Liver (tissue), 9 donors: ENCODE measurements around the gene IKZF1. TPM values are rescaled to one million over a fixed set of nuclear protein-coding genes. Genes with fewer than 3 reads are reported as not detected.

Experiments
- DNase-seq: peaks from one replicate; pipeline ENCODE4 v3.0.0-alpha.2; 2017; ENCODE audit warnings: low spot score
- H3K27ac ChIP-seq, 2 donors: one replicate each; pipeline ENCODE4 v1.7.0; 2013; ENCODE audit warnings: inconsistent platforms in 2 of 2, low read length in 2 of 2, control low read depth in 1 of 2, low read depth in 1 of 2, mild to moderate bottlenecking in 1 of 2
- H3K27me3 ChIP-seq, 4 donors: one replicate each; pipeline versions ENCODE4 v1.6.1 to v1.7.0; 2013; ENCODE audit warnings: low read length in 3 of 4, inconsistent platforms in 1 of 4, mild to moderate bottlenecking in 1 of 4, moderate library complexity in 1 of 4; ENCODE audit not compliant: control insufficient read depth in 4 of 4, insufficient read depth in 4 of 4
- H3K36me3 ChIP-seq, 4 donors: one replicate each; pipeline versions ENCODE4 v1.6.1 to v1.7.0; 2013; ENCODE audit warnings: low read length in 3 of 4, mild to moderate bottlenecking in 3 of 4, low read depth in 1 of 4, moderate library complexity in 1 of 4; ENCODE audit not compliant: control insufficient read depth in 4 of 4, insufficient read depth in 3 of 4
- H3K4me1 ChIP-seq, 4 donors: one replicate each; pipeline versions ENCODE4 v1.6.1 to v1.7.0; 2013; ENCODE audit warnings: low read length in 3 of 4, mild to moderate bottlenecking in 3 of 4, moderate library complexity in 1 of 4; ENCODE audit not compliant: control insufficient read depth in 4 of 4, insufficient read depth in 4 of 4
- H3K4me3 ChIP-seq, 3 donors: one replicate each; pipeline versions ENCODE4 v1.6.1 to v1.7.0; 2013; ENCODE audit warnings: low read length in 3 of 3, control low read depth in 1 of 3, low read depth in 1 of 3, mild to moderate bottlenecking in 1 of 3
- H3K9ac ChIP-seq, 2 donors: one replicate each; pipeline ENCODE4 v1.7.0; 2013; ENCODE audit warnings: low read length in 2 of 2, mild to moderate bottlenecking in 2 of 2, moderate library complexity in 2 of 2, control low read depth in 1 of 2, low read depth in 1 of 2
- H3K9me3 ChIP-seq, 4 donors: one replicate each; pipeline versions ENCODE4 v1.6.1 to v1.7.0; 2013; ENCODE audit warnings: low read length in 3 of 4; ENCODE audit not compliant: control insufficient read depth in 4 of 4
- EGR1 ChIP-seq, 2 donors: IDR thresholded peaks; 2 replicates each; pipeline ENCODE4 v1.6.1; 2016 to 2018; ENCODE audit warnings: antibody characterized with exemption in 2 of 2, low read depth in 2 of 2
- FOXA1 ChIP-seq: IDR thresholded peaks from 2 replicates; pipeline ENCODE4 v1.6.1; 2016; ENCODE audit warnings: antibody characterized with exemption
- GABPA ChIP-seq, 2 donors: IDR thresholded peaks in 1 of 2; conservative IDR thresholded peaks in 1 of 2; 2 replicates each; pipeline ENCODE4 v1.6.1; 2016; ENCODE audit warnings: antibody characterized with exemption in 2 of 2, mild to moderate bottlenecking in 1 of 2, moderate library complexity in 1 of 2
- HNF4A ChIP-seq, 2 donors: conservative IDR thresholded peaks; 2 replicates each; pipeline ENCODE4 v1.6.1; 2016; ENCODE audit warnings: antibody characterized with exemption in 2 of 2, mild to moderate bottlenecking in 2 of 2
- HNF4G ChIP-seq: IDR thresholded peaks from 2 replicates; pipeline ENCODE4 v1.6.1; 2016; ENCODE audit warnings: antibody characterized with exemption
- NR2F2 ChIP-seq: IDR thresholded peaks from 2 replicates; pipeline ENCODE4 v1.6.1; 2016; ENCODE audit warnings: antibody characterized with exemption
- RAD21 ChIP-seq, 2 donors: IDR thresholded peaks; 2 replicates each; pipeline ENCODE4 v1.6.1; 2016; ENCODE audit warnings: antibody characterized with exemption in 2 of 2, mild to moderate bottlenecking in 2 of 2
- RXRA ChIP-seq, 2 donors: IDR thresholded peaks; 2 replicates each; pipeline ENCODE4 v1.6.1; 2017 to 2018; ENCODE audit warnings: antibody characterized with exemption in 2 of 2, mild to moderate bottlenecking in 1 of 2
- SP1 ChIP-seq: IDR thresholded peaks from 2 replicates; pipeline ENCODE4 v1.6.1; 2018; ENCODE audit warnings: antibody characterized with exemption, mild to moderate bottlenecking
- TAF1 ChIP-seq: conservative IDR thresholded peaks from 2 replicates; pipeline ENCODE4 v1.6.1; 2016; ENCODE audit warnings: antibody characterized with exemption, mild to moderate bottlenecking
- WGBS: extraction: QIAGEN DNeasy Blood & Tissue Kit; methylation state at CpG from one replicate; pipeline ENCODE4 v1.1.7; 2013; 5-methylcytosine and 5-hydroxymethylcytosine counted together
- polyA plus RNA-seq, 2 donors: library from polyadenylated mRNA; stranded (reverse) in 1 of 2; unstranded in 1 of 2; fragments of 200-250 nt in 1 of 2; fragments of >200 nt in 1 of 2; fragmentation: Nextera tagmentation in 1 of 2; extraction: Ambion mirVana in 1 of 2; gene quantifications; one replicate each; pipeline versions ENCODE4 v1.2.1 to v1.2.3, GENCODE V29; 2013 to 2015
- total RNA-seq, 2 donors: library from RNA; depleted of rRNA; stranded (reverse); fragments of >200 nt; gene quantifications; one replicate each; pipeline ENCODE4 v1.2.3, GENCODE V29; 2014
- TF ChIP-seq, protein P1 (sequence below): IDR thresholded peaks from 2 replicates; pipeline ENCODE4 v1.6.1; 2016; ENCODE audit warnings: antibody characterized with exemption
- TF ChIP-seq, protein P2 (sequence below): fragments of 150-350 bp; IDR thresholded peaks from 2 replicates; pipeline ENCODE4 v1.5.1; 2017; ENCODE audit warnings: improper control_type of control experiment, low read depth, low read length; ENCODE audit not compliant: missing input control
- donor health status: healthy.
- donor health status: healthy.
- donor health status: healthy.
- donor health status: healthy.
- donor health status: healthy.

IKZF1 gene
- total and polyA plus RNA-seq, 4 donors: 1.6 to 43.5 (median 6.2) TPM

- H3K9me3 ChIP-seq: no peaks in the 10 kb centered on the region
- TF ChIP-seq NR2F2 (no peak), RAD21 (IDR thresholded peaks at IDR 0.05) (no peak), TAF1 (no peak), SP1 (no peak), GABPA (IDR thresholded peaks at IDR 0.05 in 1 of 2, conservative IDR thresholded peaks at IDR 0.05 in 1 of 2) (no peak), EGR1 (IDR thresholded peaks at IDR 0.05; ENCODE audit: low read depth in 2 of 2) (no peak), HNF4A (conservative IDR thresholded peaks at IDR 0.05) (no peak), RXRA (IDR thresholded peaks at IDR 0.05) (no peak), FOXA1 (no peak)
- TF ChIP-seq, protein P1, sequence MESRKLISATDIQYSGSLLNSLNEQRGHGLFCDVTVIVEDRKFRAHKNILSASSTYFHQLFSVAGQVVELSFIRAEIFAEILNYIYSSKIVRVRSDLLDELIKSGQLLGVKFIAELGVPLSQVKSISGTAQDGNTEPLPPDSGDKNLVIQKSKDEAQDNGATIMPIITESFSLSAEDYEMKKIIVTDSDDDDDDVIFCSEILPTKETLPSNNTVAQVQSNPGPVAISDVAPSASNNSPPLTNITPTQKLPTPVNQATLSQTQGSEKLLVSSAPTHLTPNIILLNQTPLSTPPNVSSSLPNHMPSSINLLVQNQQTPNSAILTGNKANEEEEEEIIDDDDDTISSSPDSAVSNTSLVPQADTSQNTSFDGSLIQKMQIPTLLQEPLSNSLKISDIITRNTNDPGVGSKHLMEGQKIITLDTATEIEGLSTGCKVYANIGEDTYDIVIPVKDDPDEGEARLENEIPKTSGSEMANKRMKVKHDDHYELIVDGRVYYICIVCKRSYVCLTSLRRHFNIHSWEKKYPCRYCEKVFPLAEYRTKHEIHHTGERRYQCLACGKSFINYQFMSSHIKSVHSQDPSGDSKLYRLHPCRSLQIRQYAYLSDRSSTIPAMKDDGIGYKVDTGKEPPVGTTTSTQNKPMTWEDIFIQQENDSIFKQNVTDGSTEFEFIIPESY: no peak
- TF ChIP-seq, protein P2, sequence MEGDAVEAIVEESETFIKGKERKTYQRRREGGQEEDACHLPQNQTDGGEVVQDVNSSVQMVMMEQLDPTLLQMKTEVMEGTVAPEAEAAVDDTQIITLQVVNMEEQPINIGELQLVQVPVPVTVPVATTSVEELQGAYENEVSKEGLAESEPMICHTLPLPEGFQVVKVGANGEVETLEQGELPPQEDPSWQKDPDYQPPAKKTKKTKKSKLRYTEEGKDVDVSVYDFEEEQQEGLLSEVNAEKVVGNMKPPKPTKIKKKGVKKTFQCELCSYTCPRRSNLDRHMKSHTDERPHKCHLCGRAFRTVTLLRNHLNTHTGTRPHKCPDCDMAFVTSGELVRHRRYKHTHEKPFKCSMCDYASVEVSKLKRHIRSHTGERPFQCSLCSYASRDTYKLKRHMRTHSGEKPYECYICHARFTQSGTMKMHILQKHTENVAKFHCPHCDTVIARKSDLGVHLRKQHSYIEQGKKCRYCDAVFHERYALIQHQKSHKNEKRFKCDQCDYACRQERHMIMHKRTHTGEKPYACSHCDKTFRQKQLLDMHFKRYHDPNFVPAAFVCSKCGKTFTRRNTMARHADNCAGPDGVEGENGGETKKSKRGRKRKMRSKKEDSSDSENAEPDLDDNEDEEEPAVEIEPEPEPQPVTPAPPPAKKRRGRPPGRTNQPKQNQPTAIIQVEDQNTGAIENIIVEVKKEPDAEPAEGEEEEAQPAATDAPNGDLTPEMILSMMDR: no peak
- H3K27ac ChIP-seq: no peak overlapping the region
- no peaks in the 10 kb centered on the region for H3K27me3 ChIP-seq
- H3K9ac ChIP-seq: no peak overlapping the region
- H3K4me3 ChIP-seq: no peak overlapping the region
- no peaks in the 10 kb centered on the region for H3K4me1 ChIP-seq
- no peak for DNase-seq
- no peaks in the 10 kb centered on the region for H3K36me3 ChIP-seq
- WGBS: 70% methylated on average over 8 of the region's 8 CpGs
These were observed 42.3 kb downstream of the IKZF1 start for GRCh38 chr7:50346545-50347497.

DNA sequence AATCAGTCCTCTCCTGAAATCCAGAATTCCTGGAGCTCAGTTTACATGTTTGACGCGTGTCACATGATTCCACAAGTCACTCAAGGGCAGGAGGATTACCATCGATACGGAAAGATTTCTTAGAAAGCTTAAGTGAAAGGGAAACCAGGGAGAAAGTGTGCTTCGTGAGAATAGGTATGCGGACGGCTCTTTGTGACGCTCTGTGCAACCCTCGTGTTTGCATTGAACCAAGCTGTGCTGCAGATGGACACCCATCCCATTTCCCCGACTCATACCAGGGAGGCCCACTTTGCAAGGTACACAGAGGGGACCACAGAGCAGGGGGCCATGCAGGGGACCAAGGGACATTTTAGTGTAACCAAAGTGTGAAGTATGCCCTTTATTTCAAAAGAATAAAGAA is 43.2 kb downstream of the IKZF1 start:
- H3K27ac ChIP-seq: no peak overlapping the region
- WGBS: 80% methylated on average over 10 of the region's 10 CpGs
- H3K27me3 ChIP-seq: no peaks in the 10 kb centered on the region
- no peaks in the 10 kb centered on the region for H3K9me3 ChIP-seq
- H3K36me3 ChIP-seq: no peaks in the 10 kb centered on the region
- no peak for DNase-seq
- no peak overlapping the region for H3K4me3 ChIP-seq
- no peak for TF ChIP-seq NR2F2
- no peak overlapping the region for H3K9ac ChIP-seq
- H3K4me1 ChIP-seq: no peaks in the 10 kb centered on the region

DNA sequence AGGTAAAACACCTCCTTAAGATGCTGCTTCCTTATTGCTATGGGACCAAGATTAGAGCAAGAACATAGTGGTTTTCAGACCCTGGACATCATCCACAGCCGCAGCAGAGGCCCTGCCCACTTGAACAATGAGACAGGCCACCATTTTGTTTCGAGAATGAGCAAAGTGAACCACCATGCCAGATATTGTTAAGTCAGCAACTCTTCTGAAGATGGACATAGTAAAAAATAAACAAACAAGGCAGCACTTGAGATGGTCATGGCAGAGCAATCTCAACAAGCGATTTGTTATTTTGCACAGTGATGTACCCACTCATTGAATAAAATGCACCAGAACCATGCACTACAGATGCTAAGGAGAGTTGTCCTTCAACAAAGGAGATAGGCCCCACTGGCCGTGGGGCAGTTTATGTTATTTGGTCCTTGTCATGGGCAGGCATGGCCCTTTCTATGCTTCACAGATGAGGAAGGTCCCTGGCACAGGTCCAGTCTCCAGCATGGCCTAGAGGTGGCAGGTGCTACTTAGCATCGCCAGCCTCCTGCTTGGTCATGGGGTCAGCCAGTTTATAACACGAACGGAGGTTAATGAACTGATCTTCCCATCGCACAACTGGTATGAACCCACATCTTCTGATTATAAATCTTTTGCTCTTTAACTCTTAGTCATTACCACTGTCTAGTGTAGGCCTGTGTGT is 44.1 kb downstream of the IKZF1 start:
- Histone ChIP-seq H3K36me3 (no peaks in the 10 kb centered on the region), H3K9ac (no peak overlapping the region), H3K4me1 (no peaks in the 10 kb centered on the region), H3K4me3 (no peak overlapping the region), H3K9me3 (no peaks in the 10 kb centered on the region), H3K27me3 (no peaks in the 10 kb centered on the region), H3K27ac (no peak overlapping the region)
- 84% methylated on average over 8 of the region's 8 CpGs for WGBS
- DNase-seq: no peak
- TF ChIP-seq EGR1 (IDR thresholded peaks at IDR 0.05; ENCODE audit: low read depth in 2 of 2) (no peak), GABPA (IDR thresholded peaks at IDR 0.05 in 1 of 2, conservative IDR thresholded peaks at IDR 0.05 in 1 of 2) (no peak), HNF4G (no peak), NR2F2 (no peak), SP1 (no peak), HNF4A (conservative IDR thresholded peaks at IDR 0.05) (no peak), RAD21 (IDR thresholded peaks at IDR 0.05) (no peak)
